GM23248 (cell line): ENCODE data around the gene NHLRC3.

Experiments used
- EZH2 ChIP-seq: fragments of 200-600 bp; sonication (generic); IDR thresholded peaks from 2 replicates; pipeline ENCODE4 v1.6.1; 2018; ENCODE audit warnings: antibody characterized with exemption, mild to moderate bottlenecking; ENCODE audit not compliant: insufficient read depth, poor library complexity, severe bottlenecking
- EZH2phosphoT487 ChIP-seq: fragments of 200-600 bp; sonication (generic); IDR thresholded peaks from 2 replicates; pipeline ENCODE4 v1.6.1; 2018; ENCODE audit warnings: antibody characterized with exemption, moderate library complexity, mild to moderate bottlenecking, low read depth; ENCODE audit not compliant: insufficient read depth

GRCh38 chr13:38998739-38999138, 39.5 kb upstream of the NHLRC3 start:
- TF ChIP-seq EZH2phosphoT487 (no peak), EZH2 (no peak)
